HepG2 (cell line): ENCODE measurements around the gene TSSK2. TPM values are rescaled to one million over a fixed set of nuclear protein-coding genes. Genes with fewer than 3 reads are reported as not detected.

Source experiments
- GFI1 ChIP-seq: sonication (generic); formaldehyde crosslinking; IDR thresholded peaks from 2 replicates; pipeline ENCODE4 v1.5.0; 2020; ENCODE audit warnings: missing genetic modification reagents, mild to moderate bottlenecking, borderline replicate concordance
- HDAC6 ChIP-seq: fragments of 200-600 bp; sonication (generic); IDR thresholded peaks from 2 replicates; pipeline ENCODE4 v1.7.0; 2017; ENCODE audit warnings: mild to moderate bottlenecking, antibody characterized with exemption, low read length, low read depth
- HNF1A ChIP-seq, 2 experiments: sonication (generic) in 1 of 2; formaldehyde crosslinking in 1 of 2; IDR thresholded peaks; 2 replicates each; pipeline versions ENCODE4 v1.4.0 to v1.6.1; 2016 to 2020; ENCODE audit warnings: borderline replicate concordance in 1 of 2, low read depth in 1 of 2, mild to moderate bottlenecking in 1 of 2, missing genetic modification reagents in 1 of 2
- KDM4B ChIP-seq: sonication (generic); formaldehyde crosslinking; IDR thresholded peaks from 2 replicates; pipeline ENCODE4 v1.4.0; 2020; ENCODE audit warnings: missing genetic modification reagents
- MTF1 ChIP-seq: sonication (generic); formaldehyde crosslinking; IDR thresholded peaks from 2 replicates; pipeline ENCODE4 v1.5.0; 2020; ENCODE audit warnings: missing genetic modification reagents
- RCOR2 ChIP-seq: IDR thresholded peaks from 2 replicates; pipeline ENCODE4 v1.6.1; 2016; ENCODE audit warnings: missing biosample characterization, missing genetic modification reagents
- TEAD3 ChIP-seq: optimal IDR thresholded peaks from 2 replicates; pipeline ENCODE3; 2016; ENCODE audit warnings: borderline replicate concordance
- ZNF296 ChIP-seq: sonication (generic); formaldehyde crosslinking; conservative IDR thresholded peaks from 2 replicates; pipeline ENCODE4 v1.5.0; 2020; ENCODE audit warnings: mild to moderate bottlenecking, missing genetic modification reagents
- ZNF687 ChIP-seq: sonication (generic); formaldehyde crosslinking; IDR thresholded peaks from 2 replicates; pipeline ENCODE4 v1.5.1; 2020; ENCODE audit warnings: mild to moderate bottlenecking, missing genetic modification reagents, moderate library complexity
- ZNF772 ChIP-seq: sonication (generic); formaldehyde crosslinking; IDR thresholded peaks from 2 replicates; pipeline ENCODE4 v1.5.0; 2020; ENCODE audit warnings: mild to moderate bottlenecking, missing genetic modification reagents
- polyA plus RNA-seq, 8 experiments: library from polyadenylated mRNA; depleted of rRNA in 3 of 8; stranded (reverse) in 7 of 8; unstranded in 1 of 8; fragments of >200 nt; fragmentation: Illumina TruSeq in 4 of 8; extraction: Trizol in 4 of 8; gene quantifications; 2 replicates each; pipeline versions ENCODE4 v1.2.1 to v1.2.3, GENCODE V29; 2011 to 2016; ENCODE audit warnings: low read depth in 4 of 8, missing spikeins in 1 of 8, mixed read lengths in 1 of 8; ENCODE audit not compliant: insufficient read depth in 1 of 8
- total RNA-seq, 5 experiments: library from RNA; depleted of rRNA; stranded (reverse); fragments of >200 nt; fragmentation: Illumina TruSeq; extraction: Trizol; gene quantifications; 2 replicates each; pipeline ENCODE4 v1.2.3, GENCODE V29; 2016; ENCODE audit warnings: low read depth in 1 of 5
- TF ChIP-seq, protein P1 (sequence below): sonication (generic); formaldehyde crosslinking; IDR thresholded peaks from 2 replicates; pipeline ENCODE4 v1.5.0; 2020; ENCODE audit warnings: missing genetic modification reagents
- TF ChIP-seq, protein P2 (sequence below): sonication (generic); formaldehyde crosslinking; IDR thresholded peaks from 2 replicates; pipeline ENCODE4 v1.8.0; 2022; ENCODE audit warnings: missing genetic modification reagents, low read depth, mild to moderate bottlenecking, borderline replicate concordance
- TF ChIP-seq, protein P3 (sequence below): sonication (generic); formaldehyde crosslinking; IDR thresholded peaks from 2 replicates; pipeline ENCODE4 v1.4.0; 2020; ENCODE audit warnings: mild to moderate bottlenecking, missing genetic modification reagents
- TF ChIP-seq, protein P4 (sequence below): sonication (generic); formaldehyde crosslinking; IDR thresholded peaks from 2 replicates; pipeline ENCODE4 v1.5.1; 2020; ENCODE audit warnings: missing genetic modification reagents, mild to moderate bottlenecking, borderline replicate concordance

Gene TSSK2
- total and polyA plus RNA-seq, 2 of the 13 experiments (the other 11 are each of a cell fraction or from before 2014, with no cell fraction given) = not detected

- TF ChIP-seq, protein P1, sequence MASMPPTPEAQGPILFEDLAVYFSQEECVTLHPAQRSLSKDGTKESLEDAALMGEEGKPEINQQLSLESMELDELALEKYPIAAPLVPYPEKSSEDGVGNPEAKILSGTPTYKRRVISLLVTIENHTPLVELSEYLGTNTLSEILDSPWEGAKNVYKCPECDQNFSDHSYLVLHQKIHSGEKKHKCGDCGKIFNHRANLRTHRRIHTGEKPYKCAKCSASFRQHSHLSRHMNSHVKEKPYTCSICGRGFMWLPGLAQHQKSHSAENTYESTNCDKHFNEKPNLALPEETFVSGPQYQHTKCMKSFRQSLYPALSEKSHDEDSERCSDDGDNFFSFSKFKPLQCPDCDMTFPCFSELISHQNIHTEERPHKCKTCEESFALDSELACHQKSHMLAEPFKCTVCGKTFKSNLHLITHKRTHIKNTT (CRISPR knock-in tag) = no peak
- TF ChIP-seq MTF1 (no peak), ZNF687 (CRISPR knock-in tag) (peak; percentile 55), GFI1 (CRISPR knock-in tag) (no peak), TEAD3 (CRISPR knock-in tag) (no peak), RCOR2 (CRISPR knock-in tag) (no peak), HNF1A (IDR thresholded peaks at IDR 0.05; ENCODE audit: low read depth) (no peak), HNF1A (CRISPR knock-in tag; IDR thresholded peaks at IDR 0.05; ENCODE audit: borderline replicate concordance) (0 out of 2 replicates have a peak, but pooled peaks have one; percentile 11), ZNF296 (no peak), HDAC6 (no peak), ZNF772 (CRISPR knock-in tag) (0 out of 2 replicates have a peak, but pooled peaks have one; percentile 36), KDM4B (CRISPR knock-in tag) (no peak)
- TF ChIP-seq, protein P2, sequence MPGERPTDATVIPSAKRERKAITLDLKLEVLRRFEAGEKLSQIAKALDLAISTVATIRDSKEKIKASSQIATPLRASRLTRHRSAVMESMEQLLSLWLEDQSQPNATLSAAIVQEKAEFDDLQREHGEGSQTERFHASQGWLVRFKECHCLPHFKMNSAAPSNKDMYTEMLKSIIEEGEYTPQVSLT (CRISPR knock-in tag) = no peak
- TF ChIP-seq, protein P3, sequence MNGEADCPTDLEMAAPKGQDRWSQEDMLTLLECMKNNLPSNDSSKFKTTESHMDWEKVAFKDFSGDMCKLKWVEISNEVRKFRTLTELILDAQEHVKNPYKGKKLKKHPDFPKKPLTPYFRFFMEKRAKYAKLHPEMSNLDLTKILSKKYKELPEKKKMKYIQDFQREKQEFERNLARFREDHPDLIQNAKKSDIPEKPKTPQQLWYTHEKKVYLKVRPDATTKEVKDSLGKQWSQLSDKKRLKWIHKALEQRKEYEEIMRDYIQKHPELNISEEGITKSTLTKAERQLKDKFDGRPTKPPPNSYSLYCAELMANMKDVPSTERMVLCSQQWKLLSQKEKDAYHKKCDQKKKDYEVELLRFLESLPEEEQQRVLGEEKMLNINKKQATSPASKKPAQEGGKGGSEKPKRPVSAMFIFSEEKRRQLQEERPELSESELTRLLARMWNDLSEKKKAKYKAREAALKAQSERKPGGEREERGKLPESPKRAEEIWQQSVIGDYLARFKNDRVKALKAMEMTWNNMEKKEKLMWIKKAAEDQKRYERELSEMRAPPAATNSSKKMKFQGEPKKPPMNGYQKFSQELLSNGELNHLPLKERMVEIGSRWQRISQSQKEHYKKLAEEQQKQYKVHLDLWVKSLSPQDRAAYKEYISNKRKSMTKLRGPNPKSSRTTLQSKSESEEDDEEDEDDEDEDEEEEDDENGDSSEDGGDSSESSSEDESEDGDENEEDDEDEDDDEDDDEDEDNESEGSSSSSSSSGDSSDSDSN (CRISPR knock-in tag) = peak; percentile 40; the same call in 1 of the 2 replicates
- TF ChIP-seq, protein P4, sequence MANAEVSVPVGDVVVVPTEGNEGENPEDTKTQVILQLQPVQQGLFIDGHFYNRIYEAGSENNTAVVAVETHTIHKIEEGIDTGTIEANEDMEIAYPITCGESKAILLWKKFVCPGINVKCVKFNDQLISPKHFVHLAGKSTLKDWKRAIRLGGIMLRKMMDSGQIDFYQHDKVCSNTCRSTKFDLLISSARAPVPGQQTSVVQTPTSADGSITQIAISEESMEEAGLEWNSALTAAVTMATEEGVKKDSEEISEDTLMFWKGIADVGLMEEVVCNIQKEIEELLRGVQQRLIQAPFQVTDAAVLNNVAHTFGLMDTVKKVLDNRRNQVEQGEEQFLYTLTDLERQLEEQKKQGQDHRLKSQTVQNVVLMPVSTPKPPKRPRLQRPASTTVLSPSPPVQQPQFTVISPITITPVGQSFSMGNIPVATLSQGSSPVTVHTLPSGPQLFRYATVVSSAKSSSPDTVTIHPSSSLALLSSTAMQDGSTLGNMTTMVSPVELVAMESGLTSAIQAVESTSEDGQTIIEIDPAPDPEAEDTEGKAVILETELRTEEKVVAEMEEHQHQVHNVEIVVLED = no peak; the same call in 1 of the 2 replicates
Observed at GRCh38 chr22:19178065-19178656, 47.1 kb downstream of the TSSK2 start (continued).
